ENCODE measurements around the gene TFDP2.
"Not testable (repeated sequence)": the region's sequence is repeated elsewhere in the genome, so short reads cannot be mapped to it uniquely, and the experiment has no call there.

Gene TFDP2

GRCh38 chr3:142129516-142130171 is 19.7 kb downstream of the TFDP2 start:
- H3K27ac ChIP-seq, result no peak overlapping the region
- no peak for DNase-seq (ENCODE audit: low read depth, low spot score)

- DNase-seq (ENCODE audit: low read depth, low spot score), result no peak
- no peak overlapping the region for H3K27ac ChIP-seq
These were observed 21.2 kb downstream of the TFDP2 start for GRCh38 chr3:142127941-142128658.

- DNase-seq (ENCODE audit: low read depth, low spot score), result no peak
- no peak overlapping the region for H3K27ac ChIP-seq
These were observed 25.1 kb downstream of the TFDP2 start for GRCh38 chr3:142124243-142124642.

- no peak overlapping the region for H3K27ac ChIP-seq
- no peak for DNase-seq (ENCODE audit: low read depth, low spot score)
These were observed 28.6 kb downstream of the TFDP2 start for GRCh38 chr3:142120707-142121106.

GRCh38 chr3:142118911-142119310 is 30.4 kb downstream of the TFDP2 start:
- H3K27ac ChIP-seq, result no peak overlapping the region
- DNase-seq (ENCODE audit: low read depth, low spot score), result no peak

GRCh38 chr3:142117056-142117851 is 32.1 kb downstream of the TFDP2 start:
- peak; percentile 34 for DNase-seq (ENCODE audit: low read depth, low spot score)
- H3K27ac ChIP-seq, result no peak overlapping the region

- no peak for DNase-seq (ENCODE audit: low read depth, low spot score)
These were observed 33.3 kb downstream of the TFDP2 start for GRCh38 chr3:142115867-142116668.

GRCh38 chr3:142112601-142113000 is 36.7 kb downstream of the TFDP2 start:
- DNase-seq (ENCODE audit: low read depth, low spot score), result no peak
- H3K27ac ChIP-seq, result no peak overlapping the region

More at GRCh38 chr3:142115867-142116668, 33.3 kb downstream of the TFDP2 start:
- H3K27ac ChIP-seq, result no peak overlapping the region

- H3K27ac ChIP-seq, result no peak overlapping the region
- no peak for DNase-seq (ENCODE audit: low read depth, low spot score)
These were observed 42.8 kb downstream of the TFDP2 start for GRCh38 chr3:142106548-142106947.

GRCh38 chr3:142105991-142106390 is 43.4 kb downstream of the TFDP2 start:
- no peak for DNase-seq (ENCODE audit: low read depth, low spot score)
- no peak overlapping the region for H3K27ac ChIP-seq

- DNase-seq (ENCODE audit: low read depth, low spot score), result no peak
These were observed 44.6 kb downstream of the TFDP2 start for GRCh38 chr3:142104763-142105162.

GRCh38 chr3:142098964-142099363 is 50.4 kb downstream of the TFDP2 start:
- no peak for DNase-seq (ENCODE audit: low read depth, low spot score)

More at GRCh38 chr3:142104763-142105162, 44.6 kb downstream of the TFDP2 start:
- no peak overlapping the region for H3K27ac ChIP-seq

GRCh38 chr3:142097099-142097843 is 52.1 kb downstream of the TFDP2 start:
- no peak for DNase-seq (ENCODE audit: low read depth, low spot score)
- no peak overlapping the region for H3K27ac ChIP-seq

More at GRCh38 chr3:142098964-142099363, 50.4 kb downstream of the TFDP2 start:
- peak overlapping the region; percentile 8 for H3K27ac ChIP-seq

GRCh38 chr3:142095841-142096240 is 53.5 kb downstream of the TFDP2 start:
- no peak for DNase-seq (ENCODE audit: low read depth, low spot score)
- no peak overlapping the region for H3K27ac ChIP-seq

- not testable (repeated sequence) for DNase-seq (ENCODE audit: low read depth, low spot score)
- H3K27ac ChIP-seq, result peak overlapping the region; percentile 89
These were observed 60.4 kb downstream of the TFDP2 start for GRCh38 chr3:142088925-142089324.

GRCh38 chr3:142088522-142088921 is 60.8 kb downstream of the TFDP2 start:
- no peak for DNase-seq (ENCODE audit: low read depth, low spot score)
- peak overlapping the region; percentile 89 for H3K27ac ChIP-seq

- DNase-seq (ENCODE audit: low read depth, low spot score), result peak; percentile 51
- peak overlapping the region; percentile 89 for H3K27ac ChIP-seq
These were observed 61.7 kb downstream of the TFDP2 start for GRCh38 chr3:142087676-142088075.

GRCh38 chr3:142086581-142087090 is 62.7 kb downstream of the TFDP2 start:
- H3K27ac ChIP-seq, result peak overlapping the region; percentile 89
- no peak for DNase-seq (ENCODE audit: low read depth, low spot score)

- H3K27ac ChIP-seq, result no peak overlapping the region
- no peak for DNase-seq (ENCODE audit: low read depth, low spot score)
These were observed 68.2 kb downstream of the TFDP2 start for GRCh38 chr3:142081178-142081577.
